ENCODE measurements around the gene ABT1.

The ABT1 gene

DNA sequence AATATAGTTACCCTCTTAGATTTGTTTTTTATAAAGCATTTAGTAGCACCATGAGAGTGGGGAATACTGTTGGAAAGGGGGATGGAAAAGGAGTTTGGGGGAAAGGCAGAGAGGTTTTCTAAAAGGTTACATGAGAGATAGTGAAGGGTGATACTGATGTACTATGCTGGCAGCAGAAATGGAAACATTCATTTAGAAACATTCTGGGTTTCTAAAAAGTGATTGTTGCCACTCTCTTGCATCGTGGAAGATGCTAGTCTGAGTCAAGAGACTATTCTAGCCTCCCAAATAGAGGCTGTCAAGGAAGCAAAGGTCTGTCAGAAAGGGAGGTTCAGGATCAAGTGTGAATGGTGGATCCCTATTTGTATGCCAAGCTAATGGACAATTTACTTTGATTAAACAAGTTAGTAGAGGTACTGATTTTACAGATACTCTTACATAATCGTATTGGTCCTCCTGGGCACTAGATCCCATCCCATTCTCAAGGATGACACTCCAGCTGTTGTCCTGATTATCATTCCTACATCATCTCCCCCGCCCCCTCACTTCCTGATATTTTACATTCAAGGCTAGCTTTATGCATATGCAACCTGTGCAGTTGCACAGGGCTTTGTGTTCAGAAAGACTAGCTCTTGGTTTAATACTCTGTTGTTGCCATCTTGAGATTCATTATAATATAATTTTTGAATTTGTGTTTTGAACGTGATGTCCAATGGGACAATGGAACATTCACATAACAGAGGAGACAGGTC, 15.4 kb upstream of the ABT1 start:
- Histone ChIP-seq H3K9ac (ENCODE audit: low read depth, low read length) (no peak overlapping the region), H3K9me3 (ENCODE audit: control insufficient read depth, insufficient read depth, low read length) (no peaks in the 10 kb centered on the region), H3K36me3 (ENCODE audit: insufficient read depth, low read length) (no peaks in the 10 kb centered on the region), H3K4me1 (ENCODE audit: insufficient read depth, low read length) (no peaks in the 10 kb centered on the region)

DNA sequence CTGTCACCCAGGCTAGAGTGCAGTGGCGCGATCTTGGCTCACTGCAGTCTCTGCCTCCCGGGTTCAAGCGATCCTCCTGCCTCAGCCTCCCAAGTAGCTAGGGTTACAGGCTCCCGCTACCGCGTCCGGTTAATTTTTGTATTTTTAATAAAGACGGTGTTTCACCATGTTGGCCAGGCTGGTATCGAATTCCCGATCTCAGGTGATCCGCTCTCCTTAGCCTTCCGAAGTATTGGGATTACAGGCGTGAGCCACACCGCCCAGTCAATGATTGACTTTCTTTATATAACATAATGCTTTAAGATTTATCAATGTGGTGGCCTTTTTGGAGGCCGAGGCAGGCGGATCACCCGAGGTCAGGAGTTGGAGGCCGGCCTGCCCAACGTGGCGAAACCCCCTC, 7.8 kb upstream of the ABT1 start:
- Histone ChIP-seq H3K4me1 (ENCODE audit: insufficient read depth, low read length) (no peaks in the 10 kb centered on the region), H3K9ac (ENCODE audit: low read depth, low read length) (no peak overlapping the region), H3K36me3 (ENCODE audit: insufficient read depth, low read length) (no peaks in the 10 kb centered on the region), H3K9me3 (ENCODE audit: control insufficient read depth, insufficient read depth, low read length) (no peaks in the 10 kb centered on the region)

GRCh38 chr6:26592649-26593048, 4.1 kb upstream of the ABT1 start:
- Histone ChIP-seq H3K9ac (ENCODE audit: low read depth, low read length) (no peak overlapping the region), H3K4me1 (ENCODE audit: insufficient read depth, low read length) (no peaks in the 10 kb centered on the region), H3K36me3 (ENCODE audit: insufficient read depth, low read length) (no peaks in the 10 kb centered on the region), H3K9me3 (ENCODE audit: control insufficient read depth, insufficient read depth, low read length) (no peaks in the 10 kb centered on the region)

GRCh38 chr6:26593278-26594130, 3.2 kb upstream of the ABT1 start:
- no peaks in the 10 kb centered on the region for H3K36me3 ChIP-seq (ENCODE audit: insufficient read depth, low read length)
- no peaks in the 10 kb centered on the region; the same call in 1 of the 2 replicates for H3K4me1 ChIP-seq (ENCODE audit: insufficient read depth, low read length)
- H3K9ac ChIP-seq (ENCODE audit: low read depth, low read length): peak overlapping the region; percentile 94
- no peaks in the 10 kb centered on the region for H3K9me3 ChIP-seq (ENCODE audit: control insufficient read depth, insufficient read depth, low read length)

GRCh38 chr6:26594131-26594498, 2.6 kb upstream of the ABT1 start:
- Histone ChIP-seq H3K36me3 (ENCODE audit: insufficient read depth, low read length) (no peaks in the 10 kb centered on the region), H3K9ac (ENCODE audit: low read depth, low read length) (peak overlapping the region; percentile 94), H3K9me3 (ENCODE audit: control insufficient read depth, insufficient read depth, low read length) (no peaks in the 10 kb centered on the region), H3K4me1 (ENCODE audit: insufficient read depth, low read length) (no peaks in the 10 kb centered on the region; the same call in 1 of the 2 replicates)

GRCh38 chr6:26594730-26595632, 1.8 kb upstream of the ABT1 start:
- H3K9me3 ChIP-seq (ENCODE audit: control insufficient read depth, insufficient read depth, low read length): no peaks in the 10 kb centered on the region

DNA sequence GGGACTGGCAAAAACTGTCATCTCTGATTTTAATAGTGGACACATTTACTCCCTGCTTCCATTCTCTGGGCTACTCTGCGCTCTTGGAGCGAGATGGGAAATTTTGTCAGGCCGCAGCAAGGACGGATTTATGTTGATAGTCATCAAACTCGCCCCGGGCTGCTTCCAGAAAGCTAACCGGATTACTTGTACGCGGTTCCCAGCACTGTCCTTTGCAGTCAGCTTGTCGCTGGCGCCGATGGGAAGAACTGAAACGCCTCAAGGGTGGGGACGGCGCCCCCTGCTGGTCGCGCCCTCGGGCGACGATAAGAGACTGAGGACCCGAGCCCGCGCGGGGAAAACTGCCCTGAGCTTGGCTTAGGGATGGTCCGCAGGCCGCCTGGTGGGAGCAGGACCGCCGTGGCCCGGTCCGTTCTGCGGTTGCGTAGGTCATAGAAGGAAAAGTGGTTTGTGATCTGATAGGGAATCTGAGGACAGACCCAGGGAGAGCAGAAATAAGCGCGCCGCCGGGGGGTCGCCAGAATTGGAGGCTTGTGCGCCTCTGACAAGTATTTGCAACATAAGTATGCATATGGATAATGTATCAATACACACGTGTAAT, 984 bp upstream of the ABT1 start:
- no peaks in the 10 kb centered on the region for H3K36me3 ChIP-seq (ENCODE audit: insufficient read depth, low read length)
- no peaks in the 10 kb centered on the region; the same call in 1 of the 2 replicates for H3K4me1 ChIP-seq (ENCODE audit: insufficient read depth, low read length)
- no peaks in the 10 kb centered on the region for H3K9me3 ChIP-seq (ENCODE audit: control insufficient read depth, insufficient read depth, low read length)
- peak overlapping the region; percentile 94; the same call in 1 of the 2 replicates for H3K9ac ChIP-seq (ENCODE audit: low read depth, low read length)

More at GRCh38 chr6:26594730-26595632, 1.8 kb upstream of the ABT1 start:
- Histone ChIP-seq H3K9ac (ENCODE audit: low read depth, low read length) (peak overlapping the region; percentile 94), H3K36me3 (ENCODE audit: insufficient read depth, low read length) (no peaks in the 10 kb centered on the region), H3K4me1 (ENCODE audit: insufficient read depth, low read length) (no peaks in the 10 kb centered on the region; the same call in 1 of the 2 replicates)

DNA sequence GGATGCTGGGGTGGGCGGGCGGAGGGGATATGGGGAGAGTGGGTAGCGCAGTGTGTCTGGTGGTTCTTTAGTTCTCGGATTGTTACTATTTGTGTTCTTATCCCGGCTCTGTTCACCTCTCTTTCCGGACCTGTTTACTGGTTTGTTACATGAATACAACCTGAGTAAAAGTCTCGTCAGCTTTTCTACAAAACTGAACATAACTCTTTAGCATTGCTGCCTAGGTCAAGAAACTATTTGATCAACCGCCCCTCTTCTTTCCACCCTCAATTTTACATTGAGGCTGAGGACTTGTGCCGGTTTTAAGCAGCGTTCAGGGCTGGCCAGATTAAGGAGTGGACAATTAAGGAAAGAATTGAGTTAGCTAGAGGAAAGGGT, 625 bp downstream of the ABT1 start:
- Histone ChIP-seq H3K36me3 (ENCODE audit: insufficient read depth, low read length) (no peaks in the 10 kb centered on the region), H3K9me3 (ENCODE audit: control insufficient read depth, insufficient read depth, low read length) (no peaks in the 10 kb centered on the region), H3K9ac (ENCODE audit: low read depth, low read length) (peak overlapping the region; percentile 94), H3K4me1 (ENCODE audit: insufficient read depth, low read length) (no peaks in the 10 kb centered on the region; the same call in 1 of the 2 replicates)

DNA sequence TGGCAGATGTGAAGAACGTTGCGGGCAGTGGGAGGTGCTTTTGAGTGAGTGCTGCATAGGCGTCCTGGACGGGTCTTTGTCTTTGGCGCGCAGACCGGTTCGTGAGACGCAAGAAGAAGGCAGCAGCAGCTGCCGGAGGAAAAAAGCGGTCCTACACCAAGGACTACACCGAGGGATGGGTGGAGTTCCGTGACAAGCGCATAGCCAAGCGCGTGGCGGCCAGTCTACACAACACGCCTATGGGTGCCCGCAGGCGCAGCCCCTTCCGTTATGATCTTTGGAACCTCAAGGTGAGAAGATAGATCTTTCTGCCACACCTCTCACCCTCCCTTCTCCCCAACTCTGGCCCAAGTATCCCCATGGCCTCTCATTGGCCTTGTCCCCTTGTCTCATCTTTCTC, 1.1 kb downstream of the ABT1 start:
- peak overlapping the region; percentile 94; the same call in 1 of the 2 replicates for H3K9ac ChIP-seq (ENCODE audit: low read depth, low read length)
- H3K36me3 ChIP-seq (ENCODE audit: insufficient read depth, low read length): no peaks in the 10 kb centered on the region
- no peaks in the 10 kb centered on the region; the same call in 1 of the 2 replicates for H3K4me1 ChIP-seq (ENCODE audit: insufficient read depth, low read length)
- no peaks in the 10 kb centered on the region for H3K9me3 ChIP-seq (ENCODE audit: control insufficient read depth, insufficient read depth, low read length)

- Histone ChIP-seq H3K9me3 (ENCODE audit: control insufficient read depth, insufficient read depth, low read length) (no peaks in the 10 kb centered on the region), H3K9ac (ENCODE audit: low read depth, low read length) (no peak overlapping the region), H3K36me3 (ENCODE audit: insufficient read depth, low read length) (no peaks in the 10 kb centered on the region), H3K4me1 (ENCODE audit: insufficient read depth, low read length) (no peaks in the 10 kb centered on the region; the same call in 1 of the 2 replicates)
These were observed 1.5 kb downstream of the ABT1 start for GRCh38 chr6:26598267-26598666.

GRCh38 chr6:26599134-26599533, 2.4 kb downstream of the ABT1 start:
- Histone ChIP-seq H3K4me1 (ENCODE audit: insufficient read depth, low read length) (no peaks in the 10 kb centered on the region; the same call in 1 of the 2 replicates), H3K36me3 (ENCODE audit: insufficient read depth, low read length) (no peaks in the 10 kb centered on the region), H3K9ac (ENCODE audit: low read depth, low read length) (no peak overlapping the region), H3K9me3 (ENCODE audit: control insufficient read depth, insufficient read depth, low read length) (no peaks in the 10 kb centered on the region)

DNA sequence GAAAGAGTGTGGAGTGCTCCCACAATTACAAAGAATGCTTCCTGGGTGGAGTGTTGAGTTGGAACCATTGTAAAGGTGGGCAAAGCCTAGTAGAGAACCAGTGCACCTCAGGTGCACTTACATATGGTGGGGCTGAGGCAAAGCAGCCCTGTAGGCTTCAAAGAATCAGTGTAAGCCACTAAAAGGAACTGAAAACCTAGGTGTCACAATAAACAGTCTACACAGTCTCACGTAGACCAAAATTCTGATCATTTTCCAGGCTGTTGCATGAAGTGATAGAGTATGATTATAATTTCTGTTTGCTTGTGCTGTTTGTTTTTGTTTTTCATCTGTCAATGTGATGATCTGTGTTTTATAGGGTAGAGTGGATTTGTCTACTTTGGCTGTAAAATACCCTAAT, 2.8 kb downstream of the ABT1 start:
- Histone ChIP-seq H3K4me1 (ENCODE audit: insufficient read depth, low read length) (no peaks in the 10 kb centered on the region; the same call in 1 of the 2 replicates), H3K9ac (ENCODE audit: low read depth, low read length) (no peak overlapping the region), H3K9me3 (ENCODE audit: control insufficient read depth, insufficient read depth, low read length) (no peaks in the 10 kb centered on the region), H3K36me3 (ENCODE audit: insufficient read depth, low read length) (no peaks in the 10 kb centered on the region)

GRCh38 chr6:26600759-26601158, 4.0 kb downstream of the ABT1 start:
- no peak overlapping the region for H3K9ac ChIP-seq (ENCODE audit: low read depth, low read length)
- no peaks in the 10 kb centered on the region for H3K36me3 ChIP-seq (ENCODE audit: insufficient read depth, low read length)

GRCh38 chr6:26602262-26602661, 5.5 kb downstream of the ABT1 start:
- no peaks in the 10 kb centered on the region for H3K36me3 ChIP-seq (ENCODE audit: insufficient read depth, low read length)

More at GRCh38 chr6:26600759-26601158, 4.0 kb downstream of the ABT1 start:
- no peaks in the 10 kb centered on the region; the same call in 1 of the 2 replicates for H3K4me1 ChIP-seq (ENCODE audit: insufficient read depth, low read length)
- H3K9me3 ChIP-seq (ENCODE audit: control insufficient read depth, insufficient read depth, low read length): no peaks in the 10 kb centered on the region

More at GRCh38 chr6:26602262-26602661, 5.5 kb downstream of the ABT1 start:
- Histone ChIP-seq H3K9ac (ENCODE audit: low read depth, low read length) (no peak overlapping the region), H3K9me3 (ENCODE audit: control insufficient read depth, insufficient read depth, low read length) (no peaks in the 10 kb centered on the region), H3K4me1 (ENCODE audit: insufficient read depth, low read length) (no peaks in the 10 kb centered on the region; the same call in 1 of the 2 replicates)

Measured in ES-I3 (cell line).